Astrocyte of the cerebellum (primary cell): ENCODE data around the gene TRIM61.
A peak's percentile ranks its signal among the peaks of the same experiment; 100 is the strongest.
"Not testable (repeated sequence)": the region's sequence is repeated elsewhere in the genome, so short reads cannot be mapped to it uniquely, and the experiment has no call there.

Experiments used
- DNase-seq: peaks from one replicate; pipeline ENCODE4 v3.0.0-alpha.2; 2011; ENCODE audit warnings: low read depth
- H3K4me3 ChIP-seq: 2 replicates; pipeline ENCODE4 v1.5.1; 2011; ENCODE audit warnings: mild to moderate bottlenecking, low read depth, low read length, moderate library complexity
- in situ Hi-C: cut with HindIII; loops from 2 replicates; pipeline ENCODE4 v1.10.0; 2017; ENCODE audit warnings: low sequenced_read_pairs
- TF ChIP-seq, protein P1 (sequence below): IDR thresholded peaks from 2 replicates; pipeline ENCODE4 v1.5.1; 2012; ENCODE audit warnings: low read length, low read depth, moderate library complexity, mild to moderate bottlenecking; ENCODE audit errors: missing control alignments

Gene TRIM61

DNA sequence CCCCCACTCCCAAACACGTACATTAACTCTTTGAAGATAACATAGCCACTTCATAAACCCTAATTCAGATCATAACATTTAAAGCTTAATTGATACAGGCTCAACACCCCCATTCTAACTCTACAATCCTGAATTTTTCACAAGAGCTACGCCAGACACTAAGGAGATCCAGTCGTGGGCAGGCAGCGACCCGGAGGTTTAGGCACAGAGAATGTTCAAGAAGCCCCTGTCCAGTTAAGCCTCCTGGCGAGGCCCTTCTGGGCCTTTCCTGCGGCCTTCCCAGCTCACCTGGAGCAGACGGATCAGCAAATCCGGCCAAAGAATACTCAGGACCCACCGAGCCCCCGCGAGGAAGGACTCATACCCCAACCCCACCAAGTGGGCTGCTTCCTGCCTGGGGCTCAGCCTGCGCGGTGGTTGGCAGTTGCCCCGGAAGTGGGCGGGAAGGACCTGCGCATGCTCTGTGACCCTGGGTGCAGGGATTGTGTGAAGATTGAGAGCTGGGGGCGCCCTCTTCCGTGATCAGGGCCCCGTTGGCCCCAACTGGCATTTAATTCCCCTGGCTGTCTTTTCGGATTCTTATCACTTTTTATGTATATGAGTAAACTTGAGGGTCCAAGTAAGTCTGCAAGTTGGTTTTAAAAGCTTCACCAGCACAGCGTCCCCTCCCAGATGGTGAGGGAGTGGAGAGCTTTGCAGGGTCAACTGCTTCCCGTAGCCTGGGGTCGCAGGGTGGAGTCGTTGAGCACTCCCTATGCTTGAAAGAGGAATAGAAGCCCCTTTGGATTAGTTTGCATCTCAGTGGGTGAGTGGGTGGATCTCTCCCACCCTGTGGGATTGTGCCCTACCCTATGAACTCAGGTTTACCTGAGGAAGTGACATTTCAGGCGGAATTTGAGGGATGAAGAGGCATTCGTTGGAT lies at the start of gene TRIM61:
Gene TRIM61 (minus strand): TSS at position 415 of the 922 bp plus-strand sequence. CDS start 7,655 bp downstream, outside the sequence.
- in situ Hi-C loops, result no loop called here
- DNase-seq, result no peak
- H3K4me3 ChIP-seq, result peak within 1 kb of the TSS; percentile 20
- TF ChIP-seq, protein P1, sequence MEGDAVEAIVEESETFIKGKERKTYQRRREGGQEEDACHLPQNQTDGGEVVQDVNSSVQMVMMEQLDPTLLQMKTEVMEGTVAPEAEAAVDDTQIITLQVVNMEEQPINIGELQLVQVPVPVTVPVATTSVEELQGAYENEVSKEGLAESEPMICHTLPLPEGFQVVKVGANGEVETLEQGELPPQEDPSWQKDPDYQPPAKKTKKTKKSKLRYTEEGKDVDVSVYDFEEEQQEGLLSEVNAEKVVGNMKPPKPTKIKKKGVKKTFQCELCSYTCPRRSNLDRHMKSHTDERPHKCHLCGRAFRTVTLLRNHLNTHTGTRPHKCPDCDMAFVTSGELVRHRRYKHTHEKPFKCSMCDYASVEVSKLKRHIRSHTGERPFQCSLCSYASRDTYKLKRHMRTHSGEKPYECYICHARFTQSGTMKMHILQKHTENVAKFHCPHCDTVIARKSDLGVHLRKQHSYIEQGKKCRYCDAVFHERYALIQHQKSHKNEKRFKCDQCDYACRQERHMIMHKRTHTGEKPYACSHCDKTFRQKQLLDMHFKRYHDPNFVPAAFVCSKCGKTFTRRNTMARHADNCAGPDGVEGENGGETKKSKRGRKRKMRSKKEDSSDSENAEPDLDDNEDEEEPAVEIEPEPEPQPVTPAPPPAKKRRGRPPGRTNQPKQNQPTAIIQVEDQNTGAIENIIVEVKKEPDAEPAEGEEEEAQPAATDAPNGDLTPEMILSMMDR, result no peak

DNA sequence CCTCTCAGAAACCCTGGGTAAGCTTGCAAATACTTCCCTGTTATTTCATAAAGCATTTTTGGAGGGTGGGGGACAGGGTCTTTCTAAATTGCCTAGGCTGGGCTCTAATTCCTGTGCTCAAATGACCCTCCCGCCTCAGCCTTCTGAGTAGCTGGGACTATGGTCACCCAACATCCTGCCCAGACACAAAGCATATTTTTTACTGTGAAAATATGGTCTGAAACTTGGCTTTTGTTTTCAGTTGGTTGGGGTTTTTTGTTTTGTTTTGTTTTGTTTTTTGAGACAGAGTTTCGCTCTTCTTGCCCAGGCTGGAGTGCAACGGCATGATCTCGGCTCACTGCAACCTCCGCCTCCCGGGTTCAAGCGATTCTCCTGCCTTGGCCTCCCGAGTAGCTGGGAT lies 48.3 kb upstream of the TRIM61 start:
- in situ Hi-C loops, H3K4me3 ChIP-seq, DNase-seq: not testable (repeated sequence)

DNA sequence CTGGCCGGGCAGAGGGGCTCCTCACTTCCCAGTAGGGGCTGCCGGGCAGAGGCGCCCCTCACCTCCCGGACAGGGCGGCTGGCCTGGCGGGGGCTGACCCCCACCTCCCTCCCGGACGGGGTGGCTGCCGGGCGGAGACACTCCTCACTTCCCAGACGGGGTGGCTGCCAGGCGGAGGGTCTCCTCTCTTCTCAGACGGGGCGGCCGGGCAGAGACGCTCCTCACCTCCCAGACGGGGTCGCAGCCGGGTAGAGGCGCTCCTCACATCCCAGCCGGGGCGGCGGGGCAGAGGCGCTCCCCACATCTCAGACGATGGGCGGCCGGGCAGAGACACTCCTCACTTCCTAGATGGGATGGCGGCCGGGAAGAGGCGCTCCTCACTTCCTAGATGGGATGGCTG lies 42.5 kb upstream of the TRIM61 start:
- H3K4me3 ChIP-seq, DNase-seq, in situ Hi-C loops: not testable (repeated sequence)

DNA sequence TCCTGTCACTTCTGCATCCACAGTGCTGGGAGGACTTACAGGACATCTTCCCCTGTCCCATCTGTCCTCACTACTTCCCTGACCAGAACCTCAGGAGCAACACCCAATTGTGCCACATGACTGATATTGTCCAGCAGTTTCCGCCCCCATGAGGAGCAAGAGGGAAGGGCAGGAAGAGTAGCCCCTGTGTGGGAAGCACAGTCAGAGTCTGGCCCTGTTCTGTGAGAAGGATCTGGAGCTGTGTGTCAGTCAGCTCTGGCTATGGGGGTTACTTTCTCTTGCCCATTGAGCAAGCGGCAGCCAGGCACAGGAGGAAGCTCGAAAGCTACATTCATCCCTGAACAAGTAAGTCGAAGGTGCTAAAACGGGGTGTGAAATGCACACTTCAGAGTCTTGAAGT lies 39.5 kb upstream of the TRIM61 start:
- no peak for DNase-seq
- no peak overlapping the region for H3K4me3 ChIP-seq
- in situ Hi-C loops, result no loop called here
- TF ChIP-seq, protein P1, result peak; percentile 10

DNA sequence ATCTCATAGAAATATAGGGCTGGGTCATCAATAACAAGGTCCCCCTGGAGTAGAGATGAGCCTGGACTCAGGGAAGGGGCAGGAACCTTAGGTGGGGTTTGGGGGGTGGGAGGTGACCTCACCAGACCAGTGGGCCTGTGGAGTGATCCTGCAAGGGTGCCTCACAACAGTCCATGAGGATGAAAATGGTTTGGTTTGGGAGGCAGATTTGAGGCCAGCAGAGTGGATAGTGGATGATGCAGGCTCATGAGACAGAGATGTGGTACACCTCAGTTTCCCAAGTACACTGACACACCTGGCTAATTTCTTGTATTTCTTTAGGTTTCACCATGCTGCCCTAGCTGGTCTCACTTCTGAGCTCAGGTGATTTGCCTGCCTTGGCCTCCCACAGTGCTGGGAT lies 36.2 kb upstream of the TRIM61 start:
- no peak for DNase-seq
- no peak overlapping the region for H3K4me3 ChIP-seq
- TF ChIP-seq, protein P1, result no peak
- in situ Hi-C loops, result no loop called here

DNA sequence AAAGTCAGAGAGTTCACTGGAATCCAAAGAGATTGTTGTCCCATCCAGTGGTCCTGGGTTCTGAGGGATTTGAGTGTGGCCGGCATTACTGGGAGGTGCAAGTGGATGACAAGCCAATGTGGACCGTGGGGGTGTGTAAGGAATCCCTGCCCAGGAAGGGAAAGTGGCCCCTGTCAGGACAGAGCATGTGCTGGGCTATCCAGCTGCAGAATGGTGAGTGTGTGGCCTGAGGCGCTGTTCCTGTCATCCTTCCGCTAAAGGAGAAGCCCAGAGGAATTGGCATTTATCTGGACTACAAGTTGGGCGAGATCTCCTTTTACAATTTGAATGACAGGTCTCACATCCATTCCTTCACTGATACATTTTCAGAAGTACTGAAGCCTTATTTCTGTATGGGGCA lies 33.9 kb upstream of the TRIM61 start:
- H3K4me3 ChIP-seq, result no peak overlapping the region
- DNase-seq, result no peak
- TF ChIP-seq, protein P1, result no peak
- in situ Hi-C loops, result no loop called here

DNA sequence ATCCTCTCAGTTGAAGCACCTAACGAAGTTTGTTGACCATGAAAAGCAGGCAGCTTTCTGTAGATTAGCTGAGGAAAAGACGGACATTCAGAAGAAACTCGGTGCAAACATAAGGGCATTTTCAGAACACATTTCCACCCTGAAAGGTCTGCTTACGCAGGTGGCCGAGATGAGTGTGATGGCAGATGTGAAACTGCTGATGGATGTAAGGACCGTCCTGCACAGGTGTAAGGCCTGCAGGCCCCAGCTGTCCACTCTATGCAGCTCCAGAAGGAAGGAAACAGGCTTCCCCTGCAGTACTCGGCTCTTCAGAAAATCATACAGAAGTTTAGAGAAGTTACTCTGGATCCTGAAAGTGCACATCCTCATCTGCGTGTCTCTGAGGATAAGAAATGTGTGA lies 33.5 kb upstream of the TRIM61 start:
- H3K4me3 ChIP-seq, result no peak overlapping the region
- in situ Hi-C loops, result no loop called here
- DNase-seq, result no peak
- TF ChIP-seq, protein P1, result no peak
